Gastroesophageal sphincter (tissue), 4 donors: ENCODE data around the gene WDR81. TPM values are rescaled to one million over a fixed set of nuclear protein-coding genes. Genes with fewer than 3 reads are reported as not detected.
"Not testable (repeated sequence)": the region's sequence is repeated elsewhere in the genome, so short reads cannot be mapped to it uniquely, and the experiment has no call there.

Source experiments
- ATAC-seq: fragments of 150-250 bp; one replicate; pipeline ENCODE4 v1.9.1; 2016; ENCODE audit warnings: mild to moderate bottlenecking, moderate library complexity
- H3K27ac ChIP-seq, 4 donors: fragments of 200-600 bp; sonication (generic) in 3 of 4; 1 replicate in 3 of 4; 2 replicates in 1 of 4; pipeline ENCODE4 v1.5.1; 2016 to 2019
- H3K27me3 ChIP-seq: fragments of 200-600 bp; sonication (generic); one replicate; pipeline ENCODE4 v1.5.1; 2019
- H3K36me3 ChIP-seq, 2 donors: fragments of 200-600 bp; sonication (generic); one replicate each; pipeline ENCODE4 v1.5.1; 2019; ENCODE audit warnings: control low read depth in 1 of 2
- H3K4me1 ChIP-seq, 3 donors: fragments of 200-600 bp; sonication (generic); 1 replicate in 2 of 3; 2 replicates in 1 of 3; pipeline ENCODE4 v1.5.1; 2016 to 2019; ENCODE audit warnings: control low read depth in 2 of 3
- H3K4me3 ChIP-seq, 2 donors: fragments of 200-600 bp; sonication (generic); one replicate each; pipeline ENCODE4 v1.5.1; 2019; ENCODE audit warnings: mild to moderate bottlenecking in 1 of 2, moderate library complexity in 1 of 2
- H3K9me3 ChIP-seq, 3 donors: fragments of 200-600 bp; sonication (generic); one replicate each; pipeline ENCODE4 v1.5.1; 2017 to 2019; ENCODE audit warnings: control low read depth in 2 of 3
- CTCF ChIP-seq, 4 experiments: fragments of 200-600 bp in 2 of 4; fragments of 450-650 bp in 2 of 4; sonication (generic) in 1 of 4; IDR thresholded peaks; one replicate each; pipeline ENCODE4 v1.5.1; 2017 to 2019; ENCODE audit warnings: antibody characterized with exemption in 4 of 4, mild to moderate bottlenecking in 2 of 4, moderate library complexity in 2 of 4
- EP300 ChIP-seq: sonication (generic); formaldehyde crosslinking; IDR thresholded peaks from one replicate; pipeline ENCODE4 v1.6.1; 2017; ENCODE audit warnings: antibody characterized with exemption, mild to moderate bottlenecking
- POLR2A ChIP-seq, 2 donors: fragments of 450-650 bp; IDR thresholded peaks; one replicate each; pipeline ENCODE4 v1.6.1; 2017; ENCODE audit warnings: antibody characterized with exemption in 2 of 2, mild to moderate bottlenecking in 2 of 2, moderate library complexity in 1 of 2
- POLR2AphosphoS5 ChIP-seq: sonication (generic); formaldehyde crosslinking; IDR thresholded peaks from one replicate; pipeline ENCODE4 v1.6.1; 2017; ENCODE audit warnings: antibody characterized with exemption
- WGBS, 2 donors: methylation state at CpG; one replicate each; pipeline ENCODE4 v1.1.5; 2018; ENCODE audit warnings: low coverage in 1 of 2; 5-methylcytosine and 5-hydroxymethylcytosine counted together
- total RNA-seq, 4 donors: library from RNA; depleted of rRNA; stranded (reverse); fragments of >200 nt; gene quantifications; one replicate each; pipeline ENCODE4 v1.1.0, GENCODE V29; 2016

WDR81 gene
- total RNA-seq, 4 donors from 2014 or later, result 21.8 to 44.1 (median 32.2) TPM

GRCh38 chr17:1737531-1738291 is 13.2 kb downstream of the WDR81 start:
- peaks cover 0 to 22% (median 6%) of the 10 kb centered on the region in 3 donors for H3K4me1 ChIP-seq
- no peaks in the 10 kb centered on the region for H3K27me3 ChIP-seq
- no CpG with 5 or more reads among the region's 21 CpGs for WGBS, 2 donors
- no peak overlapping the region for H3K4me3 ChIP-seq
- ATAC-seq, result peak; percentile 38
- H3K27ac ChIP-seq, result no peak overlapping the region
- peaks cover 0 to 59% of the 10 kb centered on the region in 2 donors for H3K36me3 ChIP-seq
- TF ChIP-seq CTCF (IDR thresholded peaks at IDR 0.05) (no peak), POLR2AphosphoS5 (no peak), POLR2A (IDR thresholded peaks at IDR 0.05) (no peak), EP300 (no peak)
- H3K9me3 ChIP-seq, result no peaks in the 10 kb centered on the region

GRCh38 chr17:1741899-1742298 is 17.4 kb downstream of the WDR81 start:
- H3K27ac ChIP-seq, H3K27me3 ChIP-seq, ATAC-seq, H3K9me3 ChIP-seq, H3K4me3 ChIP-seq: not testable (repeated sequence)
- Histone ChIP-seq H3K4me1 (peaks cover 0 to 12% (median 0%) of the 10 kb centered on the region in 3 donors), H3K36me3 (peaks cover 0 to 17% of the 10 kb centered on the region in 2 donors)
- WGBS, 2 donors, result 95 to 96% methylated on average over 4 to 7 of the region's 7 CpGs

- no peak within 1 kb of the TSS for H3K27ac ChIP-seq
Measured at GRCh38 chr17:1742371-1743087, 18.0 kb downstream of the WDR81 start, which contains the start of gene SERPINF2. SERPINF2 (plus strand) TSS chr17:1742871; CDS start chr17:1744996, 2,125 bp downstream.

GRCh38 chr17:1743088-1743439 is 18.6 kb downstream of the WDR81 start:
- Histone ChIP-seq H3K4me1 (peaks cover 0 to 7% (median 0%) of the 10 kb centered on the region in 3 donors), H3K36me3 (peaks cover 0 to 6% of the 10 kb centered on the region in 2 donors), H3K4me3 (no peak overlapping the region), H3K27ac (no peak overlapping the region), H3K27me3 (no peaks in the 10 kb centered on the region), H3K9me3 (no peaks in the 10 kb centered on the region)
- no peak for TF ChIP-seq POLR2A (IDR thresholded peaks at IDR 0.05)
- no peak for TF ChIP-seq CTCF (IDR thresholded peaks at IDR 0.05)
- no peak for TF ChIP-seq EP300
- whole genome bisulfite sequencing, 2 donors, result 100% methylated on average over 1 of the region's 2 CpGs; no CpG with 5 or more reads in 1 of the 2 donors
- ATAC-seq, result no peak

More at GRCh38 chr17:1742371-1743087, 18.0 kb downstream of the WDR81 start, which contains the start of gene SERPINF2:
- H3K4me3 ChIP-seq, result no peak within 1 kb of the TSS
- H3K9me3 ChIP-seq, result no peaks in the 10 kb centered on the region
- ATAC-seq, result no peak
- no peak for TF ChIP-seq EP300
- no peak for TF ChIP-seq CTCF (IDR thresholded peaks at IDR 0.05)
- no peak for TF ChIP-seq POLR2A (IDR thresholded peaks at IDR 0.05)
- TF ChIP-seq POLR2AphosphoS5, result no peak
- 0 to 80% methylated on average over 1 of the region's 10 CpGs for WGBS, 2 donors
- no peaks in the 10 kb centered on the region for H3K27me3 ChIP-seq
- peaks cover 0 to 7% (median 0%) of the 10 kb centered on the region in 3 donors for H3K4me1 ChIP-seq
- peaks cover 0 to 11% of the 10 kb centered on the region in 2 donors for H3K36me3 ChIP-seq

- H3K4me1 ChIP-seq, result peaks cover 0 to 7% (median 0%) of the 10 kb centered on the region in 3 donors
- ATAC-seq, result no peak
- H3K27me3 ChIP-seq, result no peaks in the 10 kb centered on the region
- TF ChIP-seq CTCF (IDR thresholded peaks at IDR 0.05), result no peak
- TF ChIP-seq POLR2A (IDR thresholded peaks at IDR 0.05), result no peak
- TF ChIP-seq POLR2AphosphoS5, result no peak
- TF ChIP-seq EP300, result no peak
- H3K27ac ChIP-seq, result peak overlapping the region in 1 of 4 donors; percentile 12
- no peak overlapping the region for H3K4me3 ChIP-seq
- no peaks in the 10 kb centered on the region for H3K9me3 ChIP-seq
- H3K36me3 ChIP-seq, result no peaks in the 10 kb centered on the region
- 70 to 87% methylated on average over 6 to 8 of the region's 29 CpGs for WGBS, 2 donors
Measured at GRCh38 chr17:1744551-1745512, 20.3 kb downstream of the WDR81 start.
